RWPE2 (cell line): ENCODE measurements around the gene TAGLN3.

ENCODE experiments used
- ATAC-seq: fragments of 200-7000 bp; cut with Tn5 transposase; 3 replicates; pipeline ENCODE4 v1.9.1; 2021; ENCODE audit warnings: low read depth
- DNase-seq: peaks from one replicate; pipeline ENCODE4 v3.0.0-alpha.2; 2020; ENCODE audit warnings: low spot score
- H3K27ac ChIP-seq: fragments of 450-650 bp; 2 replicates; pipeline ENCODE4 v1.5.1; 2017; ENCODE audit warnings: mild to moderate bottlenecking; ENCODE audit not compliant: poor library complexity, severe bottlenecking
- H3K27me3 ChIP-seq: fragments of 250-450 bp; sonication (Bioruptor Pico); 2 replicates; pipeline ENCODE4 v1.5.1; 2021; ENCODE audit warnings: mild to moderate bottlenecking, moderate library complexity; ENCODE audit not compliant: insufficient read depth, poor library complexity, severe bottlenecking
- H3K36me3 ChIP-seq: fragments of 250-450 bp; sonication (Bioruptor Pico); 2 replicates; pipeline ENCODE4 v1.5.1; 2020; ENCODE audit warnings: low read depth, mild to moderate bottlenecking, moderate library complexity
- H3K4me1 ChIP-seq: fragments of 250-450 bp; sonication (Bioruptor Pico); 2 replicates; pipeline ENCODE4 v1.5.1; 2021; ENCODE audit warnings: mild to moderate bottlenecking, moderate library complexity; ENCODE audit not compliant: insufficient read depth, poor library complexity, severe bottlenecking
- H3K4me3 ChIP-seq: fragments of 250-450 bp; sonication (Bioruptor Pico); 2 replicates; pipeline ENCODE4 v1.5.1; 2021; ENCODE audit warnings: mild to moderate bottlenecking, moderate library complexity; ENCODE audit not compliant: severe bottlenecking
- H3K9me3 ChIP-seq: fragments of 250-450 bp; sonication (Bioruptor Pico); 2 replicates; pipeline ENCODE4 v1.5.1; 2021; ENCODE audit warnings: mild to moderate bottlenecking, moderate library complexity; ENCODE audit not compliant: severe bottlenecking
- TF ChIP-seq, protein P1 (sequence below): fragments of 450-650 bp; IDR thresholded peaks from one replicate; pipeline ENCODE4 v1.5.1; 2017; ENCODE audit warnings: mild to moderate bottlenecking, moderate library complexity; ENCODE audit not compliant: poor library complexity, severe bottlenecking

Gene TAGLN3

DNA sequence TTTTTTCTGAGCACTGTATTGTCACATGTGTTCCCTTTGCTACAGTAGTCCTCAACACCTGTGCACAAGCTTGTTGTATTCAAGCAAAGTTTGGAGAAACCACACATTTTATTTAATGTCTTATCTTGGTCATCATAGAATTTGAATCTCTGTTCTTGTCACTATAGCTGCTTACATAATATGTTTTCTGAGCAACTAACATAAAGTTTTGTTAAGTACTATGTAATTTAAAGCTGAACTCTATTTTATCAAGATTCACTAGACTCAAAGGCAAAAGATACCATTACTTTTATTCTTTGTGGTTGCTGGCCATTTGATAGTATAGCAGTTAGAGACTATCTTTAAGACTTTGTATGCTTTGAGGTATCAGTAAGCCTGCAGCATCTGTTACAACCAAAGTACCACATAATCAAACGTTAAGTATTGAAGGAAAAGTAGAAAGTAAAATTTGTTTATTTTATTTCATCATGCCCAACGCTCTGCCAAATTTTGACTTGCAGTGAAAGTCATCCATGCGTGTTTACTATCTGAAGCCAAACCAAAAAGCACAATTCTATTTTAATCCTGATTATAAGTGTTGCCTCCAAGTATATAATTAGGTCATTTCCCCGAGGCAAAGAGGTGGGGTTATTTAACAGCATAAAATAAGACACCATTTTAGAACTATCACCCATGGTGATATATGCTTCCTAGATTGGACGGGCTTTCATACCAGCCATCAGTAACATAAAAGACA is 30.2 kb upstream of the TAGLN3 start:
- Histone ChIP-seq H3K9me3 (no peaks in the 10 kb centered on the region), H3K36me3 (peaks cover 99% of the 10 kb centered on the region), H3K27ac (no peak overlapping the region), H3K4me3 (no peak overlapping the region), H3K27me3 (no peaks in the 10 kb centered on the region), H3K4me1 (peaks cover 4% of the 10 kb centered on the region)
- TF ChIP-seq, protein P1, sequence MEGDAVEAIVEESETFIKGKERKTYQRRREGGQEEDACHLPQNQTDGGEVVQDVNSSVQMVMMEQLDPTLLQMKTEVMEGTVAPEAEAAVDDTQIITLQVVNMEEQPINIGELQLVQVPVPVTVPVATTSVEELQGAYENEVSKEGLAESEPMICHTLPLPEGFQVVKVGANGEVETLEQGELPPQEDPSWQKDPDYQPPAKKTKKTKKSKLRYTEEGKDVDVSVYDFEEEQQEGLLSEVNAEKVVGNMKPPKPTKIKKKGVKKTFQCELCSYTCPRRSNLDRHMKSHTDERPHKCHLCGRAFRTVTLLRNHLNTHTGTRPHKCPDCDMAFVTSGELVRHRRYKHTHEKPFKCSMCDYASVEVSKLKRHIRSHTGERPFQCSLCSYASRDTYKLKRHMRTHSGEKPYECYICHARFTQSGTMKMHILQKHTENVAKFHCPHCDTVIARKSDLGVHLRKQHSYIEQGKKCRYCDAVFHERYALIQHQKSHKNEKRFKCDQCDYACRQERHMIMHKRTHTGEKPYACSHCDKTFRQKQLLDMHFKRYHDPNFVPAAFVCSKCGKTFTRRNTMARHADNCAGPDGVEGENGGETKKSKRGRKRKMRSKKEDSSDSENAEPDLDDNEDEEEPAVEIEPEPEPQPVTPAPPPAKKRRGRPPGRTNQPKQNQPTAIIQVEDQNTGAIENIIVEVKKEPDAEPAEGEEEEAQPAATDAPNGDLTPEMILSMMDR, result no peak
- DNase-seq (no peak), ATAC-seq (no peak)

DNA sequence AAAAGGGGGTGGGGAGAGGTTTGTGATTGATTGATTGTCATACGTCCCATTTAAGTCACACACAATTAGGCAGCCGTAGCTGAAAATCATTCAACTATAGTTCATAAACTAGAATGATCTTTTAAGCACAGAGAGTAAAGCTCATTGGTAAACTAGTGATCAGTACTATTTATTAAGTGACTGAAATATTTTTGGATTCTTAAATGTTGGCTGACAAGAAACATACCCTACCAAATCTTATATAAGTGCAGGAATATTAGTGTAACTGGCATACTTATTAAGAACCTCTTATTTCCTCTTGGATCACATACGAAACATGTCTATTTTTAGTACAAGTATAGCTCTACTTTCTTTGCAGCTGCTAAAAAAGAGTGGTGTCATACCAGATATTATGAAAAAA is 28.3 kb upstream of the TAGLN3 start:
- DNase-seq, result no peak
- Histone ChIP-seq H3K4me1 (no peaks in the 10 kb centered on the region), H3K27me3 (no peaks in the 10 kb centered on the region), H3K9me3 (no peaks in the 10 kb centered on the region), H3K36me3 (peaks cover 98% of the 10 kb centered on the region), H3K4me3 (no peak overlapping the region), H3K27ac (no peak overlapping the region)
- no peak for ATAC-seq
- TF ChIP-seq, protein P1, result no peak

DNA sequence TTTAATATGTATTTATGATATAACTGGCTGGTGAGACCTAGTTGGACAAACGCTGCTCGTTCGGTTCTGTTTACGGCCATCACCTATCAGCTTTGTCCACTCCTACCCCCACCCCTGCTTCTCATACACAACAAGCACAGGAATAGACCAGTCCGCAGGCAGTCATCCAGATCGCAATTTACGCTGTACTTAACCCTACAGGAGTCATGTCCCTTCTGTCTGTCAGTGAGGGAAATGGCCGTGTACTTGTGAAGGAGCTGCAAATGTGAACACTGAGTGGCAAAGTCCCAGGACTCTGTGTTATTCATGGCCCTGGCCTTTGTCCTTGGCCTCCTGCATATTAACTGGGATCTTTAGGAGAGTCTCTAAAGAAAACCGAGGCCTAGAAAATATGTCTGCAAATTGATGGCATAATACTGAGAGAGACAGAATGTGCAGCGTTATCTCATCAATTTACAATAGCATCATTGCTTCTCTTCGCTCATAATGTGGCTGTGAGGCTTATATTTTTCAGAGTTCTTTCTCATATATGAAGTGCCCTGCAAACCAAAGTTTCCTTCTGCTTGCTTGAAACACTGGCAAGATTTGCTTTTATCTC is 27.1 kb upstream of the TAGLN3 start:
- TF ChIP-seq, protein P1, result no peak
- Histone ChIP-seq H3K9me3 (no peaks in the 10 kb centered on the region), H3K36me3 (peaks cover 92% of the 10 kb centered on the region), H3K27ac (no peak overlapping the region), H3K4me1 (no peaks in the 10 kb centered on the region), H3K4me3 (no peak overlapping the region), H3K27me3 (no peaks in the 10 kb centered on the region)
- no peak for DNase-seq
- ATAC-seq, result no peak

DNA sequence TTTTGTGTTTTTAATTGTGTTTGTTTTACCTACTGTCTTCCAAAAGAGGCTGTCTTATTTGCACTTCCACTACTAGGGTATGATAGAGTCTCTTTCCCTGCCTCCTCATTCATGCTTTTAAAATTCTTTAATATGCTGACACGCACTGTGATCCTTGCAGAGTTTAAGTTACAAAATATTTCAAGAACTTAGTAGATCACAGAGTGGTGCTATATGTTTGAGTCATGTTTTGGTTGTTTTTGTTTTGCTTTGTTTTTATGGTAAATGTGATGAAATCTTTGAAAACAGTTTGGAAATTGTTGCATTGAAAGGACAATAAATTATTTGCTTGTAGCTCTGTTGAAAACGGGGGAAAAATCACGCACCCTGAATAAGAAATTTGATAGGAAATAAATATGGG is 25.8 kb upstream of the TAGLN3 start:
- Histone ChIP-seq H3K9me3 (no peaks in the 10 kb centered on the region), H3K27me3 (no peaks in the 10 kb centered on the region), H3K4me1 (no peaks in the 10 kb centered on the region), H3K27ac (no peak overlapping the region), H3K4me3 (no peak overlapping the region), H3K36me3 (peaks cover 81% of the 10 kb centered on the region)
- no peak for DNase-seq
- TF ChIP-seq, protein P1, result no peak
- ATAC-seq, result no peak

DNA sequence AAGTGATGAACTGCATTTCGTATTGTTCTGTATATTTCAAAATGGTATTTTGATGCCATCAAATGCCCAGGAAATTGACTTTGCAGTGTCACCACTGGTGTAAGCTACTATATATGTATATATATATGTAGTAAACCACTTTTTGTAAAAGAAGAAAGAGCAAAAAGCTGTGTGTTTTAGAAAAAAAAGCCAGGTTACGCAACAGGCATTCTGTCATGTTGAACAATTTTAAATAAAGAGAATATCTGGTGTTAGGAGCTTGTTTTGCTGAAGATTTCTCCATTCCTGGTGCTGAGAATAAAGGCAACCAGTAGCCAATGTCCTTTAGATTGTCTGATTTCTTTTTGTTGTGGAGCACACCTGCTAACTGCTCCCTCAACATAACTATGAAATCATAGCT is 23.6 kb upstream of the TAGLN3 start:
- TF ChIP-seq, protein P1, result no peak
- peaks cover 58% of the 10 kb centered on the region for H3K36me3 ChIP-seq
- H3K9me3 ChIP-seq, result no peaks in the 10 kb centered on the region
- no peak overlapping the region for H3K27ac ChIP-seq
- peaks cover 10% of the 10 kb centered on the region for H3K4me1 ChIP-seq
- DNase-seq (no peak), ATAC-seq (no peak)
- no peaks in the 10 kb centered on the region for H3K27me3 ChIP-seq
- H3K4me3 ChIP-seq, result no peak overlapping the region
